ENCODE results near the gene KRT1.
"Not testable (repeated sequence)": the region's sequence is repeated elsewhere in the genome, so short reads cannot be mapped to it uniquely, and the experiment has no call there.

KRT1 gene

GRCh38 chr12:52677671-52678070, 2.5 kb downstream of the KRT1 start:
- H3K9me3 Mint-ChIP-seq = no peaks in the 10 kb centered on the region
- ATAC-seq = no peak

GRCh38 chr12:52677126-52677525, 3.1 kb downstream of the KRT1 start:
- H3K27ac Mint-ChIP-seq = no peak overlapping the region

More at GRCh38 chr12:52677671-52678070, 2.5 kb downstream of the KRT1 start:
- no peaks in the 10 kb centered on the region for H3K36me3 Mint-ChIP-seq
- H3K4me3 Mint-ChIP-seq = no peak overlapping the region
- H3K27me3 Mint-ChIP-seq = peaks cover 30% of the 10 kb centered on the region
- H3K27ac Mint-ChIP-seq = no peak overlapping the region
- H3K4me1 Mint-ChIP-seq = no peaks in the 10 kb centered on the region

GRCh38 chr12:52676163-52676562, 4.0 kb downstream of the KRT1 start:
- ATAC-seq = no peak
- Mint-ChIP-seq H3K4me3 (no peak overlapping the region), H3K4me1 (no peaks in the 10 kb centered on the region), H3K27ac (no peak overlapping the region), H3K27me3 (peaks cover 28% of the 10 kb centered on the region), H3K36me3 (no peaks in the 10 kb centered on the region), H3K9me3 (no peaks in the 10 kb centered on the region)

More at GRCh38 chr12:52677126-52677525, 3.1 kb downstream of the KRT1 start:
- Mint-ChIP-seq H3K36me3 (no peaks in the 10 kb centered on the region), H3K27me3 (peaks cover 30% of the 10 kb centered on the region), H3K4me1 (no peaks in the 10 kb centered on the region), H3K9me3 (no peaks in the 10 kb centered on the region), H3K4me3 (no peak overlapping the region)
- ATAC-seq = no peak

GRCh38 chr12:52675301-52675701, 4.9 kb downstream of the KRT1 start:
- no peaks in the 10 kb centered on the region for H3K36me3 Mint-ChIP-seq

GRCh38 chr12:52674433-52674775, 5.8 kb downstream of the KRT1 start:
- no peak overlapping the region for H3K27ac Mint-ChIP-seq
- no peak overlapping the region for H3K4me3 Mint-ChIP-seq
- ATAC-seq = no peak
- H3K27me3 Mint-ChIP-seq = peaks cover 20% of the 10 kb centered on the region
- no peaks in the 10 kb centered on the region for H3K36me3 Mint-ChIP-seq
- no peaks in the 10 kb centered on the region for H3K9me3 Mint-ChIP-seq
- no peaks in the 10 kb centered on the region for H3K4me1 Mint-ChIP-seq

More at GRCh38 chr12:52675301-52675701, 4.9 kb downstream of the KRT1 start:
- H3K9me3 Mint-ChIP-seq = no peaks in the 10 kb centered on the region
- H3K27me3 Mint-ChIP-seq = peaks cover 21% of the 10 kb centered on the region
- no peaks in the 10 kb centered on the region for H3K4me1 Mint-ChIP-seq
- no peak for ATAC-seq
- no peak overlapping the region for H3K4me3 Mint-ChIP-seq
- H3K27ac Mint-ChIP-seq = no peak overlapping the region

GRCh38 chr12:52673713-52674432, 6.3 kb downstream of the KRT1 start:
- no peak for ATAC-seq
- Mint-ChIP-seq H3K9me3 (no peaks in the 10 kb centered on the region), H3K27me3 (peaks cover 21% of the 10 kb centered on the region), H3K4me3 (no peak overlapping the region), H3K4me1 (no peaks in the 10 kb centered on the region), H3K27ac (no peak overlapping the region), H3K36me3 (no peaks in the 10 kb centered on the region)

- no peak overlapping the region for H3K27ac Mint-ChIP-seq
- no peak for ATAC-seq
- H3K4me1 Mint-ChIP-seq = no peaks in the 10 kb centered on the region
- no peaks in the 10 kb centered on the region for H3K9me3 Mint-ChIP-seq
- no peaks in the 10 kb centered on the region for H3K36me3 Mint-ChIP-seq
- H3K4me3 Mint-ChIP-seq = no peak overlapping the region
- peaks cover 21% of the 10 kb centered on the region for H3K27me3 Mint-ChIP-seq
Observed at GRCh38 chr12:52673217-52673616, 7.0 kb downstream of the KRT1 start.

- no peak for ATAC-seq
- Mint-ChIP-seq H3K36me3 (no peaks in the 10 kb centered on the region), H3K4me3 (no peak overlapping the region), H3K27me3 (peaks cover 21% of the 10 kb centered on the region), H3K27ac (no peak overlapping the region), H3K9me3 (no peaks in the 10 kb centered on the region), H3K4me1 (no peaks in the 10 kb centered on the region)
Observed at GRCh38 chr12:52672321-52672933, 7.8 kb downstream of the KRT1 start.

GRCh38 chr12:52670961-52671360, 9.2 kb downstream of the KRT1 start:
- ATAC-seq = no peak
- Mint-ChIP-seq H3K4me3 (no peak overlapping the region), H3K27ac (no peak overlapping the region), H3K9me3 (no peaks in the 10 kb centered on the region), H3K36me3 (no peaks in the 10 kb centered on the region), H3K27me3 (peaks cover 19% of the 10 kb centered on the region), H3K4me1 (no peaks in the 10 kb centered on the region)

GRCh38 chr12:52670506-52670905, 9.7 kb downstream of the KRT1 start:
- no peaks in the 10 kb centered on the region for H3K4me1 Mint-ChIP-seq
- H3K27ac Mint-ChIP-seq = no peak overlapping the region
- no peak for ATAC-seq
- peaks cover 15% of the 10 kb centered on the region for H3K27me3 Mint-ChIP-seq
- H3K36me3 Mint-ChIP-seq = no peaks in the 10 kb centered on the region
- no peak overlapping the region for H3K4me3 Mint-ChIP-seq
- no peaks in the 10 kb centered on the region for H3K9me3 Mint-ChIP-seq

- not testable (repeated sequence) for H3K36me3 Mint-ChIP-seq, H3K4me3 Mint-ChIP-seq, H3K9me3 Mint-ChIP-seq, ATAC-seq, H3K4me1 Mint-ChIP-seq, H3K27ac Mint-ChIP-seq
- peaks cover 12% of the 10 kb centered on the region for H3K27me3 Mint-ChIP-seq
Observed at GRCh38 chr12:52669941-52670340, 10.3 kb downstream of the KRT1 start.

- H3K4me3 Mint-ChIP-seq = no peak overlapping the region
- no peak overlapping the region for H3K27ac Mint-ChIP-seq
- ATAC-seq = no peak
- H3K36me3 Mint-ChIP-seq = no peaks in the 10 kb centered on the region
- H3K4me1 Mint-ChIP-seq = no peaks in the 10 kb centered on the region
- peaks cover 12% of the 10 kb centered on the region for H3K27me3 Mint-ChIP-seq
- no peaks in the 10 kb centered on the region for H3K9me3 Mint-ChIP-seq
Observed at GRCh38 chr12:52669426-52669825, 10.8 kb downstream of the KRT1 start.

GRCh38 chr12:52667931-52668330, 12.3 kb downstream of the KRT1 start:
- Mint-ChIP-seq H3K27ac (no peak overlapping the region), H3K27me3 (peaks cover 21% of the 10 kb centered on the region), H3K4me3 (no peak overlapping the region), H3K4me1 (no peaks in the 10 kb centered on the region), H3K9me3 (no peaks in the 10 kb centered on the region), H3K36me3 (no peaks in the 10 kb centered on the region)
- ATAC-seq = no peak

- H3K27me3 Mint-ChIP-seq = peaks cover 21% of the 10 kb centered on the region
- no peak overlapping the region for H3K4me3 Mint-ChIP-seq
- no peaks in the 10 kb centered on the region for H3K4me1 Mint-ChIP-seq
- H3K27ac Mint-ChIP-seq = no peak overlapping the region
- no peaks in the 10 kb centered on the region for H3K9me3 Mint-ChIP-seq
- no peaks in the 10 kb centered on the region for H3K36me3 Mint-ChIP-seq
- ATAC-seq = no peak
Observed at GRCh38 chr12:52667509-52667908, 12.7 kb downstream of the KRT1 start.

GRCh38 chr12:52666471-52666870, 13.7 kb downstream of the KRT1 start:
- no peak overlapping the region for H3K4me3 Mint-ChIP-seq
- no peak for ATAC-seq
- H3K36me3 Mint-ChIP-seq = no peaks in the 10 kb centered on the region
- H3K27me3 Mint-ChIP-seq = peaks cover 21% of the 10 kb centered on the region
- H3K4me1 Mint-ChIP-seq = no peaks in the 10 kb centered on the region
- H3K9me3 Mint-ChIP-seq = no peaks in the 10 kb centered on the region
- no peak overlapping the region for H3K27ac Mint-ChIP-seq

- Mint-ChIP-seq H3K27me3 (peaks cover 32% of the 10 kb centered on the region), H3K27ac (no peak overlapping the region), H3K36me3 (no peaks in the 10 kb centered on the region), H3K4me3 (no peak overlapping the region), H3K4me1 (no peaks in the 10 kb centered on the region), H3K9me3 (no peaks in the 10 kb centered on the region)
- no peak for ATAC-seq
Observed at GRCh38 chr12:52663420-52663819, 16.8 kb downstream of the KRT1 start.
